SKM-1 (cell line): ENCODE data around the gene PRRX1.
A peak's percentile ranks its signal among the peaks of the same experiment; 100 is the strongest.

Experiments
- DNase-seq: peaks from one replicate; lab custom pipeline; 2025; ENCODE audit not compliant: unreplicated experiment; lab: John Stamatoyannopoulos, UW

PRRX1 gene

GRCh38 chr1:170664828-170665612 lies 1.1 kb downstream of the PRRX1 start:
- DNase-seq = no peak

GRCh38 chr1:170665629-170666028 lies 1.7 kb downstream of the PRRX1 start:
- DNase-seq = no peak

DNA sequence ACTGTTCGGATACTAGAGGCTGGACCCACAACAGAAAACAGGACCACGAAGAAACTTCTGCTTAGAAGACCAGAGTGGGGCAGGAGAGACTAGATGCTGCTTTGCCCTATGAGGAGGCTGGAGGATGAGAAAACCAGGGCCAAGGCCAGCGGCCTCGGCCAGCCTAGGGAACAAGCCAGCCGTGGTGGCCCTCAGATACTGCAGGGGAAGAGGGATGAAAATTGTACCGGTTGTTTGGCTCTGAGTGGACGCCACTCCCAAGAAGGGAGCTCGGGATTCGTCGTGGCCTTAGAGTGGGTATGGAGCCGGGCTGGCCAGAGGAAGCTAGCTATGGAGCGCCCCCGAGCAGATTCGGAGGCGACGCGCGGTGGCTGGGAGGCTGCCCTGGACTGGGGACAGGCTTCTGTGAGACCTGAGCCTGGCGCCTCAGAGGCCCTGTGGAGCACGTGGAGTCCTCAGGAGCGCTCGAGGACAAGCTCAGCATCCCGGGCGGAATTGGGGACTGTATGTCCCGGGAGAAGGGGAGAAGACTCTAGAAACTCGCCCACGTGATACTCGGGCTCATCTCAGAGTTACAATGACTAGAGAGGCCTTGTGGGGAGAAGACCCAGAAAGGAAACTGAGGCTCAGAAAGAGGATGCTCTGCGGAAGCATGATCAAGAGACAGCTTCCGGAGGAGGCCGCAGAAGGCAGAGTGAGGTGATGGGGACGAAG lies 2.8 kb downstream of the PRRX1 start:
- DNase-seq = no peak

DNA sequence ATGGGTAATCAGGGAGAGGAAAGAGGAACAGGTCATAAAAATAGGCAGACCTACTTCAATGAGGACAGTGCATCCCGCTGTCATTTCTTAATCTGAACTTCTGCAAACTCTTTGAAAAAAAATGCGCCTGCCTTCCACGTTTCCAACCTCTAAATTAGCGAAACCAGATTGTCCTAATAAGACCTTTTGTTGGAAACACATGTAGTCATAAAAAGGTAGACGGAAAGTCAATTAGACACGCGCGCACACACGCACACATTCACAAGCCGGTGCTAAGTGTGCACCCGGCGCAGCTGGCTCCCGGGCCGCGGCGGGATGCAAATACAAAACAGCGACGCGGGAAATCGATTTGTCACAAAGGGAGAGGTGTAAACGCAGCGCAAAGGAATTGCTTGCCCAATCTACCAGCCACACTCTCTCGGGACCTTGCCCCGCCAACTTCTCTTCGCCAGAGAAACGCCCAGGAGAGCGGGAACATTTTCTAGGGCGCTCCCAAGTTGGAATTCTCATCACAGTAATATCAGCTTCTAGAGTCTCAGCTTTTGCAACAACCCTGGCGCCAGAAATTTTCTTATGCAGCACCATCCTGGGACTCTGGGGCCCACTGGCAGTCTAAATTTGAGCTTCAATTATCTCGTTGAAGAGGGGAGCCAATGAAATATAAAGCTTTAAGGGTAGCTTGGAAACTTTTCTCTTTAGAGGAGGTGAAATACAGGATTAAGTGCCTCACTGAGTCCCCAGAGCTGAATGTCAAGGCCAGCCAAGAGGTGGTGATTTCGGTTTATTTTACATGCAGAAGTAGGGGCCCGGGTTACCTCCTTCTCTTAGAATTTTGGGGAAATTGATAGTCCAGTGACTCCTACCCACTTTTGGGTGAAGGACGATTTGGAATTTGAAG lies 4.5 kb downstream of the PRRX1 start:
- peak; percentile 40 for DNase-seq

- no peak for DNase-seq
Observed at GRCh38 chr1:170669107-170669445, 5.1 kb downstream of the PRRX1 start.

DNA sequence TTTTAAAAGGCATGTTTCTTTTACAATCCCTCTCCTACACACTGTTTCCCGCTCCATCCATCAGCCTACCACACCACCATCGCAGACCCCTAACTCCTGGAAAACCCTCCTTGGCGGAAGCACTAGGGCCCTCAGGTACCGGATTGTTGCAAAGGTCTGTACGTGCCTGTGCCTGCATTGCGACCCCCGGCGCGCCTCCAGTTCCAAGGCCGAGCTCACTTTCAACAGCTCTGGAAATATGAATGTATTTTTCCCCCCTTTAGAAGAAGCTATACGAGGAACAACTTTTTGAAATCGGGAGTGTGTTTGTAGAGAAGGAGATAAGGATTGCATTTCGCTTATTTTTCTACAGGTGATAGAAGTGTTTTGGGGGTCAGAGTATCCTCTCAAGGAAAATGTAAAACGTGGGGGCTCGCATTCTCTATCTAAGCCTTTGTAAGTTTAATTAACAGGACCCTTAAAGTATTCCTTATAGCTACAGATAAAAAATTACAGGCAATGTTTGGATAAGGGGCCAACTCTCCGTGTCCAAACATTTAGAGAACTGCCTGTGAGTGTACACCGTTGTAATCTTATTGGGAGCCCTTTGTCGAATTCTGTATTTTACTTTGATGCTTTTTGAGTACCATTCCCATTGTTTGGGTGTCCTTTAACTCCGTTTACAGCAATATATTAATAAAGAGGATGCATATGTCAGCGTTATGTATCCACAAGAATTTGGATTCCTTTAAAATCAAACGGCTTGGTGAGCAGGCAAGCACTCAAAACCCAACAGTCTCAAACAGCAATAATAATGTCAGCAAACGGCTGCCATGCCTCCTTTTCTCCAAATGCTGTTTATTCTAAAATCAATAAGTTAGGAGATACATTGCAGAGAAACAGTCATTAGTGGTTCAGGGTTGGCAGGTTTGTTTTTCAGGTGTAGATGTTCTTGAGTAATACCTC lies 5.9 kb downstream of the PRRX1 start:
- DNase-seq = no peak

DNA sequence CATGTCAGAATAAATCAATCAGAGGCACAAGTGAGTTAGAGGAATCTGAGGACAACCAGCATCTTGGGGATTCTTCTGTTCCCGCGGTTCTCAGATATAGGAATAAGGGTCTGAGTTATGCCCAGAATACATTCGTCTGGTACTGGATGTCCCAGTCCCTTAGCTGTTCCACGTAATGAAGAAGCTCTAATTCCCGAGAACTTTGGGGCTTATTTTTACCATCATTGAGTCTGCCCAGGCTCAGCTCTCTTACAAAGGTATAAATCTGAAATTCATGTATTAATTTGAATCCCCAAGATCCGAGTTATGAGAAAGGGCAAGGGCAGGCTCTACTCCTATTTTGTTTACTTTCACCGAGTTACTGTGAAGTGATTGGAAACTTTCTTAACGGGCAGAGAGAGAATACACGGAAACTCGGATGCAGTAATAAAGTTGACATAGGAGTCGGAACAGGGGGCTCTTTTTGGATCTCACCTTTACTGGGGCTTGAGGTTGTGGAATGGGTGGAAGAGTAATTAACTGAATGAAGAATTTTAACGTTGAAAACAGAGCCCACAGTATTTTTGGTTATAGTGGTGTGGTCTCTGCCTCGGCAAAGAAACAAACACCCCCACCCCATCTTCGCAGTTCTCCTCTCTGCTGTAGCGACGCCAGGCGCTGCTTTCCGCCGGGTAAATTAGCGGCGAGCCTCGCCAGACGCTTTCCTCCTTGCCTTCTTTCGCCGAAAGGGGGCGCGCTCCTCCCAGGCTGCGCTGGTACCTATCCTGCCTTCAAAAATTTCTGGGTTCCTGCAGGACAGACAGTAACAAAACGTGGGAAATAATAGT lies 7.1 kb downstream of the PRRX1 start:
- no peak for DNase-seq

- DNase-seq = no peak
Observed at GRCh38 chr1:170671629-170671963, 7.7 kb downstream of the PRRX1 start.

- DNase-seq = no peak
Observed at GRCh38 chr1:170672316-170672715, 8.4 kb downstream of the PRRX1 start.

GRCh38 chr1:170674239-170674638 lies 10.3 kb downstream of the PRRX1 start:
- DNase-seq = no peak

DNA sequence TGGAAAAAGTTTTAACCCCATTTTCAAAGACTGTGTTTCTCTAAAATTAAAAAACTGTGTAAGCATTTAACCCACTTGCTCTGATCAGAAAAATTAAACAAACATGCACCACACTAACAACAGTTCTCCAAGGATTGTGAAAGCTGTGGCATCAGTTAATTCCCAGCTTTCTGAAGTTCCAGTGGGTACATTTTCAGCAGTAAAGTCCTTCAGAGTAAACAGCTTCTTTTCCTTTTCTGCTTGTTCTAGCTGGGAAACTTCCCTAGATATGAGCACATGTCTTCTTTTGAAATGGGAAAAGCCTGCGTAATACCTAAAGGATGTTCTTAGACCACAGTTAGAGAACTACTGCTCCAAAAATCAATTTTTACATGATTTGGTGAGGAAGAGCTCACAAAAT lies 11.1 kb downstream of the PRRX1 start:
- DNase-seq = no peak

DNA sequence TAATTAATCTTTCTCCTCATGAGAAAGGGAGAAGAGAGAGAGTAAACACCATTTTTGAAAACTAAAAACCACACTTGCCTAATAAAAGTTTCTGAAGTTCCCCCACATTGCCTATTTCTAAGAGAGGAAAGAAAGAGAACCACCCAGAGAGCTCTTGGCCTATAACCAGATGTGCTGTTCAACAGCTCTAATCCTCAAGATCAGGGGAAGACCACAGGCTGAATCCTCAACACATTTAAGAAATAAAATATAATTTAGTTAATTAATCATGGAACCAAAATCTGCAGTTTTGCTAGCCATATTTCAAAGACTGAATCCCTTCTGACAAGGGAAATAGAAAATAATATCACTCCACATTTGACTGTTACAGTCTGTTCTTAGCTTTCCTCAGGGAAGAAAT lies 11.9 kb downstream of the PRRX1 start:
- DNase-seq = no peak

DNA sequence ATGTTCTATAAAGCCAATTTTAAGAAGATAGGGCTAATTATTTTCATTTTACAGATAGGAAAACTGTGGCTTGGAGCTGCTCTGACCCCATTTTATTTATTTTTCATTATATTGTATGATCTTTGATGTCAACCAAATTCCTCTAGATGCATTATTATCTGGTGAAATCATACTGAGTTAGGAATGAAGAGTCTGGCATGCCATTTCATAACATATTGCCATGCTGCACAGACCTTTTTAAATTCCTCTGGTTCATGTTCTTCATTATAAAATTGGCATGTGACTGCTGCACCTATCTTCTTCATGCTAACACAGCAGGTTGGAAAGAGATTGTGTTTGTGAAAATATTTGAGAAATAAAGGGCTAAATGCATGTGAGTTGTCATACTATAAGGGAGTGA lies 12.7 kb downstream of the PRRX1 start:
- DNase-seq = no peak

- DNase-seq = no peak
Observed at GRCh38 chr1:170678027-170678600, 14.2 kb downstream of the PRRX1 start.

GRCh38 chr1:170680428-170680827 lies 16.5 kb downstream of the PRRX1 start:
- DNase-seq = no peak

DNA sequence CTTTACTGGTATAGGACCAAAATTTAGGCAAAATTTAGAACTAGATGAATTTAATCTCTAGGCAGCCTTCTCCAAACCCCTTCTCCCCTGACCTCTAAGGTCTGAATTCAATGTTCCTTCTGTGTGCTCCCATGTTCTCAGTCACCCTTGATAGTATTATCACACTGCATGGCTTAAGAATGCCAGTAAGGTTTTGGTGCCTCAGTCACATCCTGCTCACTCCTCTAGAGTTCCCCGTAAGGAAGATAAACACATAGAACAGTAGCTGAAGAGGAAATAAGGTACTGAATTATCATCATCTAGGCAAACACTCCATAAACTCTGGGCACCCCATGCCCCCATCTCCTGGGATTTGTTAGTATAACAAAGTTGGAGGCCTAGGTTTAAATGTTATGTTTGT lies 18.2 kb downstream of the PRRX1 start:
- DNase-seq = no peak

DNA sequence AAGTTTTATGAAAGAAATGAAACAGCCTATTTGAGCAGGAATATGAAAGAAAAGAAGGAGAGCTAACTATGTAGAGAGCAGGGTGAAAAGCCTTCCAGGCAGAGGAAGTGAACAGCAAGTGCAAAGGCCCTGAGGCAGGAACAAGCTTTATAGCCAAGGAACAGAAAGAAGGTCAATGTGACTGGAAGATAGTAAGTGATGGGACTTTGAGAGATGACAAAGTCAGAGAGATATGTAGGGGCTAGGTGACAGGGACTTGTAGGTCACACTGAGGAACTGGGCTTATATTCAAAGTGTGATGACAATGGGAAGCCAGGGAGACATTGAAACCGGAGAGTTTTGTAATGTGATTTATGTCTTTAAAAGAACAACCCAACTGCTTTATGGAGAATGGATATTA lies 18.9 kb downstream of the PRRX1 start:
- DNase-seq = no peak

DNA sequence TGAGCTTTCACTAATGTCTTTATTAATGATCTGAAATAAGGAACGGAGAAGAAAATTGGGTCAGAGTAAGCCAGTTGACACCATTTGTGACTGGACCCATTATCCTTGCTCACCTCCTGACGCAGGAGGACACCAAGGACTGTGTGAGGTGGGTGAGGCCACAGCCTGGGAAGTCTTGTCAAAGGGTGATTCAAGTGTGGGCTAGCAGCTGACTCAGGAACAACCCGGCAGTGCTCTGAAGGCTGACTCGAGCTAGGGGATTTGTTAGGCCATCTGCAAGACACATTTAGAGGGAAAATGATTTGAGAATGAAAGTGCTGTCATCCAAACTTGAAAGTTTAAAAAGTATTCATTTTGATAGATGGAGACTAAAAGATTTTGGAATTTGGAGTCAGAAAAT lies 21.2 kb downstream of the PRRX1 start:
- DNase-seq = no peak

GRCh38 chr1:170686291-170686690 lies 22.4 kb downstream of the PRRX1 start:
- no peak for DNase-seq

DNA sequence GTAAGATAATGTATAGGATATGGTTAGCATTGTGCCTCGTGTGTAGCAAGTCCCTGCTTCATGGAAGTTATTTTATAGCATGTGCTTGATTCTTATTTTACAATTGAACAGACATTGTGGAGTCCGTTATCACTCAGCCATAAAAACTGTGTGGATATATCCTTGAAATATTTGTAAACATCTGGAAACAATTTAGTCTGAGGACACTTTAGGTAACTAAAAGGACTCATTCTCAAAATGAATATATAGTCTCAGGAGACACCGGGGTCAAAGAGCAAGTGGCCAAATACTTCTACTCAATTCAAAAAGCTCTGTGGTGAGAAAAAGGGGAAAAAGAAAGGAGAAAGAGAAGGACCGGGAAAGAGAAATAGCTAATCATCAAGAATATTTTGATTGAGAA lies 23.7 kb downstream of the PRRX1 start:
- DNase-seq = no peak
